Measurements from ENCODE around the gene WARS2. TPM values are rescaled to one million over a fixed set of nuclear protein-coding genes. Genes with fewer than 3 reads are reported as not detected.

The WARS2 gene
- total RNA-seq, 2 donors from 2014 or later, result 9.9 to 11.8 TPM

DNA sequence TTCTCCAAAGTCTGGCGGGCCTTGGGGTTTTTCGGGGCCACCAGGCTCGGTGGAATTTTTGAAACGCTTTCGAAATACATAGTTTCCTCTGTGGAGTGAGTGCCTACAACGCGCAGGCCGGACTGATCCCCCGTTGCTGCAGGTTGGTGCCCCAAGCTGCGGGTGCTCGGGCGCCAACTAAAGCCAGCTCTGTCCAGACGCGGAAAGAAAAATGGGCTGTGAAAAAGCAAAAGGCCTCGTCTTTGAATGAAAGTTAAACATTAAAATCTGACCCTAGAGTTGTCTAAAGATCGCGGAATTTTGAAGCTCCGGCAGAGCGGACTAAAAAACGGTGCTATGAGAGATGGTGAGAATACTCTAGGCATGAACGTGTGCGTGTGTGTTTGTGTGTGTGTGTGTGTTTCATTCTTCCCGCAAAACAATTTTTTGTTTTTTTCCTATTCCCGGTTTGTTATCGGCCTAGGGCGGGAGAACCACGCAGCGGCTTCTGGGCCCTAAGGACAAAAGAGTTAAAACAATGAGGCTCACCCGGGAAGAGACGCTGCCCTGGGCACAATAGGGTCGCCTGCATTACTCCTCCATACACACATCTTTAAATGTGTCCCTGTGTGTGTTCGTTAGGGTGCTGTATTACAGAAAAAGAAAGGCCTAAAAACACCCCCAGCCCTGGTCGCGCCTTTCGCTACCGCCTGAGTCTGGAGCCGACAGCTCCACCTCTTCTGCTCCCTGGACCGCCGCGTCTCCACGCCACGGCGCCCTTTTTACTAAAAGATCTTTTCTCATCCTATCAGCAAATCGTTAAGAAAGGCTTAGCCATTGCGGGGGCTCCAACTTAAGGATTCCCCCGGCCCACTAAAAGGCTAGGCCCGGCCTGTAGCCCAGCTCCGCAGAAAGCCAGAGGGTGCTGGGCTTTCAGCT lies 155.5 kb downstream of the WARS2 start:
- WGBS, 2 experiments (ENCODE audit: insufficient coverage in 1 of 2, insufficient read length in 1 of 2), result 54 to 66% methylated on average over 32 to 48 of the region's 48 CpGs
- Mint-ChIP-seq H3K4me1 (peaks cover 43% of the 10 kb centered on the region), H3K27me3 (ENCODE audit: insufficient read depth) (peaks cover 100% of the 10 kb centered on the region)

DNA sequence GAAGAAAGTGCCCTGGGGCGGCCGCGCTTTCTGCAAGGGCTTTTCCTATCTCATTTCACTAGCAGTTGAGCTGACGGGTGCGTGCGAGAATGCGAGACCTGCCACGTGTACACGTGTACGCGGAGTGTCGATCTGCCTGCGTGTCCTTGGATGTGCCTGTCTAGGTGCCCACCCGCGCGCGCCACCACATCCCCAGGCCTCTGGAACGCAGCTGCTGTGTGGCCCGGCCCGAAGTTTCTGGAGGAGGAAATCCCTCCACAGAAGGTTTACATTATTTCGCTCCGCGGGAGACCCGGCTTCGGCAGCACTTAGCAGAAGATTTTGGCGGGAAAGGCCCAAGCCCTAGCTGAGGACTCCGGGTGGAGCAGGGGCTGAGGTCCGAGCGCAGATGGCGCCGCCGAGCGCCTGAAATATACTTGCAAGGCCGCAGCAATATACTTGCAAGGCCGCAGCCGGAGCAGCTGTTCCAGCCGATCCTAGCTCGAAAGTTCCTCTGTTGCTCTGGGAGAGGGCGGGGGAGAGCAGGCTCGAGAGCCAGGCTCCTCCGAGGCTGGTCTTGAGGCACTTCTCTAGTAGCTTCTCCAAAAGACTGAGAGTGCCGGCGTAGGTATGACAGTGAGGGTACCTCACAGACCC lies 156.2 kb downstream of the WARS2 start:
- H3K4me1 Mint-ChIP-seq, result peaks cover 41% of the 10 kb centered on the region
- H3K27me3 ChIP-seq (ENCODE audit: control insufficient read depth, insufficient read depth, low read length, poor library complexity, severe bottlenecking), result peaks cover 100% of the 10 kb centered on the region
- TF ChIP-seq, protein P1, sequence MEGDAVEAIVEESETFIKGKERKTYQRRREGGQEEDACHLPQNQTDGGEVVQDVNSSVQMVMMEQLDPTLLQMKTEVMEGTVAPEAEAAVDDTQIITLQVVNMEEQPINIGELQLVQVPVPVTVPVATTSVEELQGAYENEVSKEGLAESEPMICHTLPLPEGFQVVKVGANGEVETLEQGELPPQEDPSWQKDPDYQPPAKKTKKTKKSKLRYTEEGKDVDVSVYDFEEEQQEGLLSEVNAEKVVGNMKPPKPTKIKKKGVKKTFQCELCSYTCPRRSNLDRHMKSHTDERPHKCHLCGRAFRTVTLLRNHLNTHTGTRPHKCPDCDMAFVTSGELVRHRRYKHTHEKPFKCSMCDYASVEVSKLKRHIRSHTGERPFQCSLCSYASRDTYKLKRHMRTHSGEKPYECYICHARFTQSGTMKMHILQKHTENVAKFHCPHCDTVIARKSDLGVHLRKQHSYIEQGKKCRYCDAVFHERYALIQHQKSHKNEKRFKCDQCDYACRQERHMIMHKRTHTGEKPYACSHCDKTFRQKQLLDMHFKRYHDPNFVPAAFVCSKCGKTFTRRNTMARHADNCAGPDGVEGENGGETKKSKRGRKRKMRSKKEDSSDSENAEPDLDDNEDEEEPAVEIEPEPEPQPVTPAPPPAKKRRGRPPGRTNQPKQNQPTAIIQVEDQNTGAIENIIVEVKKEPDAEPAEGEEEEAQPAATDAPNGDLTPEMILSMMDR (conservative IDR thresholded peaks at IDR 0.05), result peak; percentile 30
- H3K4me3 ChIP-seq (ENCODE audit: low read length), result no peak overlapping the region
- H3K36me3 Mint-ChIP-seq (ENCODE audit: low read depth), result no peaks in the 10 kb centered on the region
- H3K4me3 Mint-ChIP-seq, result peak overlapping the region; percentile 38
- no peaks in the 10 kb centered on the region for H3K9me3 ChIP-seq (ENCODE audit: control insufficient read depth, low read length)
- peaks cover 8% of the 10 kb centered on the region for H3K4me1 ChIP-seq (ENCODE audit: control insufficient read depth, insufficient read depth, low read length)
- WGBS, 2 experiments (ENCODE audit: insufficient coverage in 1 of 2, insufficient read length in 1 of 2), result 49 to 72% methylated on average over 41 to 43 of the region's 43 CpGs
- H3K27me3 Mint-ChIP-seq (ENCODE audit: insufficient read depth), result peaks cover 100% of the 10 kb centered on the region
- no peak overlapping the region for H3K27ac Mint-ChIP-seq
- H3K27ac ChIP-seq (ENCODE audit: low read depth, low read length), result no peak overlapping the region
- DNase-seq, result peak; percentile 83
- no peaks in the 10 kb centered on the region for H3K9me3 Mint-ChIP-seq
- H3K36me3 ChIP-seq (ENCODE audit: control insufficient read depth, insufficient read depth, low read length), result no peaks in the 10 kb centered on the region
- H3K9ac ChIP-seq (ENCODE audit: extremely low read depth, low read length, poor library complexity, severe bottlenecking), result no peak overlapping the region

More for the DNA sequence above, 155.5 kb downstream of the WARS2 start:
- Mint-ChIP-seq H3K9me3 (no peaks in the 10 kb centered on the region), H3K27ac (no peak overlapping the region), H3K4me3 (peak overlapping the region; percentile 38), H3K36me3 (ENCODE audit: low read depth) (no peaks in the 10 kb centered on the region)
- Histone ChIP-seq H3K4me1 (ENCODE audit: control insufficient read depth, insufficient read depth, low read length) (peaks cover 8% of the 10 kb centered on the region), H3K27ac (ENCODE audit: low read depth, low read length) (no peak overlapping the region), H3K9me3 (ENCODE audit: control insufficient read depth, low read length) (no peaks in the 10 kb centered on the region), H3K9ac (ENCODE audit: extremely low read depth, low read length, poor library complexity, severe bottlenecking) (no peak overlapping the region), H3K27me3 (ENCODE audit: control insufficient read depth, insufficient read depth, low read length, poor library complexity, severe bottlenecking) (peaks cover 100% of the 10 kb centered on the region), H3K4me3 (ENCODE audit: low read length) (no peak overlapping the region), H3K36me3 (ENCODE audit: control insufficient read depth, insufficient read depth, low read length) (no peaks in the 10 kb centered on the region)
- TF ChIP-seq, protein P1 (conservative IDR thresholded peaks at IDR 0.05), result peak; percentile 1
- peak; percentile 67 for DNase-seq

DNA sequence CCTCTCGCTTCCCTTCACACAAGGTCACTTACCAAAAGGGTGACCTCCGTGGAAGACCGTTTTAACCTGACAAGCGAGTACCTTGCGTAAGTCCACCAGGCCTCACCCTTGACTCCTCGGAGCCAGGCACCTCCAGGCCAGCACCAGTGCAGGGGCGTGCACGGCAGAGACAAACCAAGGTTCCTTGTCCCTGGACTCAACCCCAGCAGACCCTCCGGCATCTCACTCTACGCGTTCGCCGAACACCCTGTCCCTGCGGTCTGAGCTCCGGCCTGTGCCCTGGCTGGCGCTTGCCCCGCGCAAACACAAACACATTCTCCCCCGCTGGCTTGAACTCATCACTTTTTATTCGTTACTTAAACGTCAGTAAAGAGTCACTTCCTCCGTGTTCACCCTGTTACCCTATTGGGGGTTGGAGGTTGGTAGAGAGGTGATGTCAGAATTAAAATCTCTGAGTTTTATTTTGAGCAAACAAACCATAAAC lies 156.9 kb downstream of the WARS2 start:
- Histone ChIP-seq H3K9ac (ENCODE audit: extremely low read depth, low read length, poor library complexity, severe bottlenecking) (no peak overlapping the region), H3K4me3 (ENCODE audit: low read length) (no peak overlapping the region), H3K9me3 (ENCODE audit: control insufficient read depth, low read length) (no peaks in the 10 kb centered on the region), H3K36me3 (ENCODE audit: control insufficient read depth, insufficient read depth, low read length) (no peaks in the 10 kb centered on the region), H3K27me3 (ENCODE audit: control insufficient read depth, insufficient read depth, low read length, poor library complexity, severe bottlenecking) (peaks cover 100% of the 10 kb centered on the region), H3K27ac (ENCODE audit: low read depth, low read length) (no peak overlapping the region), H3K4me1 (ENCODE audit: control insufficient read depth, insufficient read depth, low read length) (peaks cover 8% of the 10 kb centered on the region)
- Mint-ChIP-seq H3K27ac (no peak overlapping the region), H3K27me3 (ENCODE audit: insufficient read depth) (peaks cover 100% of the 10 kb centered on the region), H3K9me3 (no peaks in the 10 kb centered on the region), H3K4me1 (peaks cover 36% of the 10 kb centered on the region), H3K4me3 (peak overlapping the region; percentile 38), H3K36me3 (ENCODE audit: low read depth) (no peaks in the 10 kb centered on the region)
- TF ChIP-seq, protein P1 (conservative IDR thresholded peaks at IDR 0.05), result no peak
- DNase-seq, result peak; percentile 57
- WGBS, 2 experiments (ENCODE audit: insufficient coverage in 1 of 2, insufficient read length in 1 of 2), result 62 to 91% methylated on average over 15 to 22 of the region's 22 CpGs
